Neural cell (in vitro differentiated cells): ENCODE data around the gene RCE1. TPM values are rescaled to one million over a fixed set of nuclear protein-coding genes. Genes with fewer than 3 reads are reported as not detected.

Experiments
- H2AFZ ChIP-seq: fragments of 200-600, 300-800 bp; sonication (generic), shearing (Covaris generic); 2 replicates; pipeline ENCODE4 v1.6.0; 2014; ENCODE audit warnings: low read depth, mild to moderate bottlenecking, antibody characterized with exemption, low read length, moderate library complexity
- H3F3A ChIP-seq: fragments of 200-600 bp; shearing (Covaris generic); 2 replicates; pipeline ENCODE4 v1.6.1; 2016; ENCODE audit warnings: mild to moderate bottlenecking, moderate library complexity, mixed read lengths, antibody characterized with exemption, low read length; ENCODE audit not compliant: insufficient read depth, poor library complexity, severe bottlenecking
- H3K27ac ChIP-seq: fragments of 200-600, 300-800 bp; sonication (generic), shearing (Covaris generic); 2 replicates; pipeline ENCODE4 v1.5.1; 2014; ENCODE audit warnings: mild to moderate bottlenecking, low read length, moderate library complexity
- H3K27me3 ChIP-seq: fragments of 300-800, 200-600 bp; sonication (generic), shearing (Covaris generic); 2 replicates; pipeline ENCODE4 v1.6.0; 2014; ENCODE audit warnings: mild to moderate bottlenecking, low read depth, low read length, moderate library complexity; ENCODE audit not compliant: insufficient read depth
- H3K36me3 ChIP-seq: fragments of 300-800, 200-600 bp; sonication (generic), shearing (Covaris generic); 2 replicates; pipeline ENCODE4 v1.5.1; 2014; ENCODE audit warnings: mild to moderate bottlenecking, antibody characterized with exemption, low read length, moderate library complexity; ENCODE audit not compliant: insufficient read depth
- H3K4me2 ChIP-seq: fragments of 300-800, 200-600 bp; sonication (generic), shearing (Covaris generic); 2 replicates; pipeline ENCODE4 v1.6.0; 2014; ENCODE audit warnings: mild to moderate bottlenecking, low read length
- H3K4me3 ChIP-seq: fragments of 300-800, 200-600 bp; sonication (generic), shearing (Covaris generic); 2 replicates; pipeline ENCODE4 v1.5.1; 2014; ENCODE audit warnings: mild to moderate bottlenecking, low read length, moderate library complexity
- H3K79me2 ChIP-seq: fragments of 200-600 bp; shearing (Covaris generic); replicated peaks from 2 replicates; pipeline ENCODE4 v1.6.0; 2014; ENCODE audit warnings: mild to moderate bottlenecking, low read length, moderate library complexity; ENCODE audit not compliant: insufficient read depth
- H3K9ac ChIP-seq: fragments of 300-800, 200-600 bp; sonication (generic), shearing (Covaris generic); 2 replicates; pipeline ENCODE4 v1.6.1; 2016; ENCODE audit warnings: mild to moderate bottlenecking, low read length, mixed read lengths
- H3K9me2 ChIP-seq: fragments of 200-600 bp; shearing (Covaris generic); 2 replicates; pipeline ENCODE4 v1.6.1; 2016; ENCODE audit warnings: mild to moderate bottlenecking, low read length, mixed read lengths; ENCODE audit not compliant: insufficient read depth
- H3K9me3 ChIP-seq: fragments of 200-600, 300-800 bp; sonication (generic), shearing (Covaris generic); 2 replicates; pipeline ENCODE4 v1.6.1; 2016; ENCODE audit warnings: mild to moderate bottlenecking, mixed run types, low read length, moderate library complexity, mixed read lengths
- H4K20me1 ChIP-seq: fragments of 200-600 bp; shearing (Covaris generic); 2 replicates; pipeline ENCODE4 v1.6.1; 2016; ENCODE audit warnings: mild to moderate bottlenecking, mixed run types; ENCODE audit not compliant: insufficient read depth
- EP300 ChIP-seq: fragments of 450-650 bp; conservative IDR thresholded peaks from 2 replicates; pipeline ENCODE4 v1.6.1; 2014; ENCODE audit warnings: antibody characterized with exemption, mild to moderate bottlenecking, moderate library complexity; ENCODE audit not compliant: poor library complexity, severe bottlenecking
- EZH2 ChIP-seq: fragments of 200-600, 300-800 bp; shearing (Covaris generic), sonication (generic); IDR thresholded peaks from 2 replicates; pipeline ENCODE4 v1.6.1; 2014; ENCODE audit warnings: antibody characterized with exemption, low read length, borderline replicate concordance, mild to moderate bottlenecking; ENCODE audit not compliant: insufficient read depth, poor library complexity, severe bottlenecking
- MXI1 ChIP-seq: fragments of 450-650 bp; conservative IDR thresholded peaks from 2 replicates; pipeline ENCODE4 v1.6.1; 2014; ENCODE audit warnings: antibody characterized with exemption, mild to moderate bottlenecking; ENCODE audit not compliant: poor library complexity, severe bottlenecking
- POLR2AphosphoS5 ChIP-seq: IDR thresholded peaks from 2 replicates; pipeline ENCODE4 v1.6.1; 2012
- RAD21 ChIP-seq: fragments of 450-650 bp; conservative IDR thresholded peaks from 2 replicates; pipeline ENCODE4 v1.6.1; 2014; ENCODE audit warnings: antibody characterized with exemption, mild to moderate bottlenecking, moderate library complexity
- SMC3 ChIP-seq: fragments of 450-650 bp; conservative IDR thresholded peaks from 2 replicates; pipeline ENCODE4 v1.6.1; 2014; ENCODE audit warnings: antibody characterized with exemption, mild to moderate bottlenecking, moderate library complexity; ENCODE audit not compliant: poor library complexity
- TAF1 ChIP-seq: IDR thresholded peaks from 2 replicates; pipeline ENCODE4 v1.6.1; 2012; ENCODE audit warnings: low read depth
- polyA plus RNA-seq: library from polyadenylated mRNA; depleted of rRNA; stranded (reverse); fragments of >200 nt; gene quantifications from 2 replicates; pipeline ENCODE4 v1.2.3, GENCODE V29; 2014
- TF ChIP-seq, protein P1 (sequence below): IDR thresholded peaks from 2 replicates; pipeline ENCODE4 v1.6.1; 2012; ENCODE audit warnings: borderline replicate concordance
- TF ChIP-seq, protein P2 (sequence below): fragments of 450-650 bp; IDR thresholded peaks from 2 replicates; pipeline ENCODE4 v1.5.1; 2014; ENCODE audit warnings: antibody characterized with exemption, mild to moderate bottlenecking, moderate library complexity; ENCODE audit not compliant: poor library complexity, severe bottlenecking

Gene RCE1
- polyA plus RNA-seq, 1 donor from 2014 or later: 50.5 TPM

DNA sequence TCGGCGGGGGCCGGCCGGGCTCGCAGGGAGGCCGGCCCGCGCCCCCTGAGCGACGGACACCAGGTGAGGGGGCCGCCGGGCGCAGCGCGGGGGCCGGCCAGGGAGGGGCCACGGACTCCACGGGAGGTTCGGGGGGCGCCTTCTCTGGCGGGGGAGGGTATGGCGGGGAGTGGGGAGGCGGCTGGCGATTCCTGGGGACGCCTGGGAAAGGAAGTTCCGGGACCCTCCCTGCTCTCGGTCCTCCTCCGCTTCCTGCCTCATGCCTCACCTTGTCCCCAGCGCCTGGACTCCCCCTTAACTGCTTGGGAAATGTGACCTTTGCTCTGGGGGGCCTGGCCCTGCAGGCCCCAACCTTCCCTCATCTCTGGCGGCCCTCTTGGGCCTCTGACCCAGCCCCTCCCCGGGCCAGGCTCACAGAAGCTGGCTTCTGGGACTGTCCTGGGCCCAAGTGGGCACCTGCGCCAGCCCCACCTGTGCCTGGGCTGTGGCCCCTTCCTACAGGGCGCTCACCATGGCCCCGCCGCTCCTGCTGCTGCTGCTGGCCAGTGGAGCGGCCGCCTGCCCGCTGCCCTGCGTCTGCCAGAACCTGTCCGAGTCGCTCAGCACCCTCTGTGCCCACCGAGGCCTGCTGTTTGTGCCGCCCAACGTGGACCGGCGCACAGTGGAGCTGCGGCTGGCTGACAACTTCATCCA is 14.1 kb downstream of the RCE1 start:
- Histone ChIP-seq H3K36me3 (no peaks in the 10 kb centered on the region), H3K9me2 (no peaks in the 10 kb centered on the region), H3K79me2 (no peaks in the 10 kb centered on the region), H3K4me3 (peak overlapping the region; percentile 82), H3F3A (no peaks in the 10 kb centered on the region), H3K27ac (no peak overlapping the region), H3K27me3 (no peaks in the 10 kb centered on the region), H4K20me1 (no peaks in the 10 kb centered on the region), H2AFZ (no peak overlapping the region), H3K9me3 (no peaks in the 10 kb centered on the region), H3K9ac (peak overlapping the region; percentile 94), H3K4me2 (peak overlapping the region; percentile 51)
- TF ChIP-seq EP300 (no peak), TAF1 (no peak), SMC3 (no peak), POLR2AphosphoS5 (no peak), MXI1 (no peak), RAD21 (no peak), EZH2 (no peak)
- TF ChIP-seq, protein P1, sequence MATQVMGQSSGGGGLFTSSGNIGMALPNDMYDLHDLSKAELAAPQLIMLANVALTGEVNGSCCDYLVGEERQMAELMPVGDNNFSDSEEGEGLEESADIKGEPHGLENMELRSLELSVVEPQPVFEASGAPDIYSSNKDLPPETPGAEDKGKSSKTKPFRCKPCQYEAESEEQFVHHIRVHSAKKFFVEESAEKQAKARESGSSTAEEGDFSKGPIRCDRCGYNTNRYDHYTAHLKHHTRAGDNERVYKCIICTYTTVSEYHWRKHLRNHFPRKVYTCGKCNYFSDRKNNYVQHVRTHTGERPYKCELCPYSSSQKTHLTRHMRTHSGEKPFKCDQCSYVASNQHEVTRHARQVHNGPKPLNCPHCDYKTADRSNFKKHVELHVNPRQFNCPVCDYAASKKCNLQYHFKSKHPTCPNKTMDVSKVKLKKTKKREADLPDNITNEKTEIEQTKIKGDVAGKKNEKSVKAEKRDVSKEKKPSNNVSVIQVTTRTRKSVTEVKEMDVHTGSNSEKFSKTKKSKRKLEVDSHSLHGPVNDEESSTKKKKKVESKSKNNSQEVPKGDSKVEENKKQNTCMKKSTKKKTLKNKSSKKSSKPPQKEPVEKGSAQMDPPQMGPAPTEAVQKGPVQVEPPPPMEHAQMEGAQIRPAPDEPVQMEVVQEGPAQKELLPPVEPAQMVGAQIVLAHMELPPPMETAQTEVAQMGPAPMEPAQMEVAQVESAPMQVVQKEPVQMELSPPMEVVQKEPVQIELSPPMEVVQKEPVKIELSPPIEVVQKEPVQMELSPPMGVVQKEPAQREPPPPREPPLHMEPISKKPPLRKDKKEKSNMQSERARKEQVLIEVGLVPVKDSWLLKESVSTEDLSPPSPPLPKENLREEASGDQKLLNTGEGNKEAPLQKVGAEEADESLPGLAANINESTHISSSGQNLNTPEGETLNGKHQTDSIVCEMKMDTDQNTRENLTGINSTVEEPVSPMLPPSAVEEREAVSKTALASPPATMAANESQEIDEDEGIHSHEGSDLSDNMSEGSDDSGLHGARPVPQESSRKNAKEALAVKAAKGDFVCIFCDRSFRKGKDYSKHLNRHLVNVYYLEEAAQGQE: no peak
- TF ChIP-seq, protein P2, sequence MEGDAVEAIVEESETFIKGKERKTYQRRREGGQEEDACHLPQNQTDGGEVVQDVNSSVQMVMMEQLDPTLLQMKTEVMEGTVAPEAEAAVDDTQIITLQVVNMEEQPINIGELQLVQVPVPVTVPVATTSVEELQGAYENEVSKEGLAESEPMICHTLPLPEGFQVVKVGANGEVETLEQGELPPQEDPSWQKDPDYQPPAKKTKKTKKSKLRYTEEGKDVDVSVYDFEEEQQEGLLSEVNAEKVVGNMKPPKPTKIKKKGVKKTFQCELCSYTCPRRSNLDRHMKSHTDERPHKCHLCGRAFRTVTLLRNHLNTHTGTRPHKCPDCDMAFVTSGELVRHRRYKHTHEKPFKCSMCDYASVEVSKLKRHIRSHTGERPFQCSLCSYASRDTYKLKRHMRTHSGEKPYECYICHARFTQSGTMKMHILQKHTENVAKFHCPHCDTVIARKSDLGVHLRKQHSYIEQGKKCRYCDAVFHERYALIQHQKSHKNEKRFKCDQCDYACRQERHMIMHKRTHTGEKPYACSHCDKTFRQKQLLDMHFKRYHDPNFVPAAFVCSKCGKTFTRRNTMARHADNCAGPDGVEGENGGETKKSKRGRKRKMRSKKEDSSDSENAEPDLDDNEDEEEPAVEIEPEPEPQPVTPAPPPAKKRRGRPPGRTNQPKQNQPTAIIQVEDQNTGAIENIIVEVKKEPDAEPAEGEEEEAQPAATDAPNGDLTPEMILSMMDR: no peak

DNA sequence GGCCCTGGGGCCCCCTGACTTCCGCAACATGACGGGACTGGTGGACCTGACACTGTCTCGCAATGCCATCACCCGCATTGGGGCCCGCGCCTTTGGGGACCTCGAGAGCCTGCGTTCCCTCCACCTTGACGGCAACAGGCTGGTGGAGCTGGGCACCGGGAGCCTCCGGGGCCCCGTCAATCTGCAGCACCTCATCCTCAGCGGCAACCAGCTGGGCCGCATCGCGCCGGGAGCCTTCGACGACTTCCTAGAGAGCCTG is 14.6 kb downstream of the RCE1 start:
- H3K9ac ChIP-seq: peak overlapping the region; percentile 94
- H3K27me3 ChIP-seq: no peaks in the 10 kb centered on the region
- no peaks in the 10 kb centered on the region for H3K9me3 ChIP-seq
- no peak overlapping the region for H3K27ac ChIP-seq
- H3K9me2 ChIP-seq: no peaks in the 10 kb centered on the region
- no peaks in the 10 kb centered on the region for H3F3A ChIP-seq
- TF ChIP-seq EP300: no peak
- TF ChIP-seq RAD21: no peak
- TF ChIP-seq TAF1: no peak
- no peak for TF ChIP-seq EZH2
- no peak for TF ChIP-seq SMC3
- no peak for TF ChIP-seq POLR2AphosphoS5
- no peak for TF ChIP-seq MXI1
- TF ChIP-seq, protein P1: no peak
- TF ChIP-seq, protein P2: no peak
- no peak overlapping the region for H3K4me2 ChIP-seq
- H3K4me3 ChIP-seq: peak overlapping the region; percentile 82
- no peaks in the 10 kb centered on the region for H3K36me3 ChIP-seq
- H4K20me1 ChIP-seq: no peaks in the 10 kb centered on the region
- H2AFZ ChIP-seq: no peak overlapping the region
- no peaks in the 10 kb centered on the region for H3K79me2 ChIP-seq
